GM12878 (cell line): Measurements from ENCODE around the gene MTFR2.

Experiments used
- BHLHE40 ChIP-seq, 2 experiments: fragments of 450-650 bp in 1 of 2; IDR thresholded peaks; 2 replicates each; pipeline ENCODE4 v1.6.1; 2011 to 2017; ENCODE audit warnings: low read depth in 2 of 2, borderline replicate concordance in 1 of 2, improper control_type of control experiment in 1 of 2, low read length in 1 of 2, mild to moderate bottlenecking in 1 of 2
- CEBPB ChIP-seq, 2 experiments: fragments of 150-350 bp in 1 of 2; IDR thresholded peaks; 2 replicates each; pipeline ENCODE4 v1.6.1; 2012 to 2014; ENCODE audit warnings: low read depth in 2 of 2, low read length in 2 of 2, borderline replicate concordance in 1 of 2, inconsistent platforms in 1 of 2
- CTCF ChIP-seq, 3 experiments: IDR thresholded peaks in 2 of 3; conservative IDR thresholded peaks in 1 of 3; 2 replicates each; pipeline ENCODE4 v1.5.1; 2011; ENCODE audit warnings: low read depth in 3 of 3, low read length in 3 of 3, mild to moderate bottlenecking in 3 of 3, control low read depth in 2 of 3, moderate library complexity in 2 of 3, inconsistent platforms in 1 of 3, mixed read lengths in 1 of 3; ENCODE audit not compliant: control insufficient read depth in 2 of 3, insufficient read depth in 1 of 3; ENCODE audit errors: extremely low read depth in 1 of 3
- EGR1 ChIP-seq, 2 experiments: IDR thresholded peaks; 1 replicate in 1 of 2; 2 replicates in 1 of 2; pipeline ENCODE4 v1.6.1; 2011 to 2012; ENCODE audit warnings: low read depth in 2 of 2, low read length in 2 of 2, borderline replicate concordance in 1 of 2, mild to moderate bottlenecking in 1 of 2, moderate library complexity in 1 of 2
- JUND ChIP-seq: IDR thresholded peaks from 2 replicates; pipeline ENCODE4 v1.6.1; 2012; ENCODE audit warnings: low read depth, mild to moderate bottlenecking, low read length, improper control_type of control experiment, moderate library complexity
- MAX ChIP-seq: IDR thresholded peaks from 2 replicates; pipeline ENCODE4 v1.6.1; 2012; ENCODE audit warnings: low read depth, low read length, improper control_type of control experiment
- MYC ChIP-seq: IDR thresholded peaks from 2 replicates; pipeline ENCODE4 v1.6.1; 2011; ENCODE audit warnings: mild to moderate bottlenecking, low read length, moderate library complexity, inconsistent platforms; ENCODE audit not compliant: insufficient read depth, insufficient replicate concordance, insufficient read length, severe bottlenecking
- NFYB ChIP-seq: IDR thresholded peaks from 2 replicates; pipeline ENCODE4 v1.6.1; 2011; ENCODE audit warnings: low read depth, mild to moderate bottlenecking, low read length, improper control_type of control experiment, moderate library complexity; ENCODE audit not compliant: insufficient read depth
- NRF1 ChIP-seq: conservative IDR thresholded peaks from 2 replicates; pipeline ENCODE4 v1.6.1; 2011; ENCODE audit warnings: mild to moderate bottlenecking, low read depth, low read length, improper control_type of control experiment
- PRDM15 ChIP-seq: fragments of 450-650 bp; formaldehyde crosslinking; IDR thresholded peaks from 2 replicates; pipeline ENCODE4 v1.4.0; 2020; ENCODE audit warnings: mild to moderate bottlenecking, moderate library complexity
- RAD21 ChIP-seq: IDR thresholded peaks from 2 replicates; pipeline ENCODE4 v1.6.1; 2011; ENCODE audit warnings: mild to moderate bottlenecking, low read depth, low read length, moderate library complexity; ENCODE audit not compliant: insufficient read depth

- TF ChIP-seq PRDM15 (no peak), CEBPB (IDR thresholded peaks at IDR 0.05; ENCODE audit: borderline replicate concordance in 1 of 2, low read depth in 2 of 2, low read length in 2 of 2) (no peak), CTCF (IDR thresholded peaks at IDR 0.05 in 2 of 3, conservative IDR thresholded peaks at IDR 0.05 in 1 of 3; ENCODE audit: control insufficient read depth in 2 of 3, extremely low read depth in 1 of 3, insufficient read depth in 1 of 3, low read depth in 3 of 3, low read length in 3 of 3) (no peak), MAX (no peak), JUND (no peak), BHLHE40 (IDR thresholded peaks at IDR 0.05; ENCODE audit: borderline replicate concordance in 1 of 2, low read depth in 2 of 2, low read length in 1 of 2) (no peak), NFYB (no peak), RAD21 (no peak), NRF1 (no peak), EGR1 (IDR thresholded peaks at IDR 0.05; ENCODE audit: borderline replicate concordance in 1 of 2, low read depth in 2 of 2, low read length in 2 of 2) (no peak), MYC (no peak)
These were observed 21.3 kb downstream of the MTFR2 start for GRCh38 chr6:136228814-136229213.
